ENCODE data around the gene PDE4D. TPM values are rescaled to one million over a fixed set of nuclear protein-coding genes. Genes with fewer than 3 reads are reported as not detected.

PDE4D gene
- polyA plus RNA-seq, 1 donor (not counting 4 experiments of a cell fraction or from before 2014, with no cell fraction given), result 3.6 TPM

GRCh38 chr5:59142927-59143326, 750.6 kb downstream of the PDE4D start:
- H3K9me3 ChIP-seq (ENCODE audit: control insufficient read depth, low read depth, low read length), result no peaks in the 10 kb centered on the region
- H3K4me3 ChIP-seq (ENCODE audit: control insufficient read depth in 2 of 3, extremely low read depth in 1 of 3, insufficient read depth in 2 of 3, low read depth in 1 of 3, low read length in 3 of 3), result no peak overlapping the region
- TF ChIP-seq CTCF (optimal IDR thresholded peaks at IDR 0.05 in 1 of 3, IDR thresholded peaks at IDR 0.05 in 1 of 3, conservative IDR thresholded peaks at IDR 0.05 in 1 of 3; ENCODE audit: extremely low read depth in 1 of 3, insufficient read depth in 2 of 3, low read length in 3 of 3), result no peak
- no peak for TF ChIP-seq EZH2 (IDR thresholded peaks at IDR 0.05; ENCODE audit: low read length)
- no peaks in the 10 kb centered on the region for H3K9me1 ChIP-seq (ENCODE audit: control insufficient read depth, extremely low read depth, insufficient read depth, low read length)
- H3K4me1 ChIP-seq (ENCODE audit: control insufficient read depth, extremely low read depth, insufficient read depth, low read length), result no peaks in the 10 kb centered on the region
- H4K20me1 ChIP-seq (ENCODE audit: control insufficient read depth, extremely low read depth, insufficient read depth, low read length), result no peaks in the 10 kb centered on the region
- no peaks in the 10 kb centered on the region for H3K27me3 ChIP-seq (ENCODE audit: control insufficient read depth, extremely low read depth, insufficient read depth, low read length)
- no peak overlapping the region for H3K9ac ChIP-seq (ENCODE audit: control insufficient read depth, extremely low read depth, insufficient read depth, low read length)
- dilution Hi-C loops (cut with MboI; ENCODE audit: extremely low pct_ligation_motif_present, low sequenced_read_pairs), result no loop called here
- H3K36me3 ChIP-seq (ENCODE audit: control insufficient read depth in 2 of 2, extremely low read depth in 1 of 2, insufficient read depth in 2 of 2, low read length in 2 of 2), result no peaks in the 10 kb centered on the region
- H3K79me2 ChIP-seq (ENCODE audit: control insufficient read depth, insufficient read depth, low read length), result no peaks in the 10 kb centered on the region
- DNase-seq (ENCODE audit: low read depth, low spot score), result no peak
- no peak overlapping the region for H3K27ac ChIP-seq (ENCODE audit: control insufficient read depth, insufficient read depth, low read length)
- H2AFZ ChIP-seq (ENCODE audit: control insufficient read depth, low read length), result no peak overlapping the region
- no peak overlapping the region for H3K4me2 ChIP-seq (ENCODE audit: control insufficient read depth, extremely low read depth, insufficient read depth, low read depth, low read length)
- no peak for FAIRE-seq

GRCh38 chr5:59142138-59142537, 751.4 kb downstream of the PDE4D start:
- H2AFZ ChIP-seq (ENCODE audit: control insufficient read depth, low read length), result no peak overlapping the region
- H3K9ac ChIP-seq (ENCODE audit: control insufficient read depth, extremely low read depth, insufficient read depth, low read length), result no peak overlapping the region
- no peaks in the 10 kb centered on the region for H3K9me1 ChIP-seq (ENCODE audit: control insufficient read depth, extremely low read depth, insufficient read depth, low read length)
- FAIRE-seq (no peak), DNase-seq (ENCODE audit: low read depth, low spot score) (no peak)
- TF ChIP-seq CTCF (optimal IDR thresholded peaks at IDR 0.05 in 1 of 3, IDR thresholded peaks at IDR 0.05 in 1 of 3, conservative IDR thresholded peaks at IDR 0.05 in 1 of 3; ENCODE audit: extremely low read depth in 1 of 3, insufficient read depth in 2 of 3, low read length in 3 of 3), result no peak
- no peak for TF ChIP-seq EZH2 (IDR thresholded peaks at IDR 0.05; ENCODE audit: low read length)
- H3K4me3 ChIP-seq (ENCODE audit: control insufficient read depth in 2 of 3, extremely low read depth in 1 of 3, insufficient read depth in 2 of 3, low read depth in 1 of 3, low read length in 3 of 3), result no peak overlapping the region
- H4K20me1 ChIP-seq (ENCODE audit: control insufficient read depth, extremely low read depth, insufficient read depth, low read length), result no peaks in the 10 kb centered on the region
- no peaks in the 10 kb centered on the region for H3K4me1 ChIP-seq (ENCODE audit: control insufficient read depth, extremely low read depth, insufficient read depth, low read length)
- dilution Hi-C loops (cut with MboI; ENCODE audit: extremely low pct_ligation_motif_present, low sequenced_read_pairs), result no loop called here
- H3K27me3 ChIP-seq (ENCODE audit: control insufficient read depth, extremely low read depth, insufficient read depth, low read length), result no peaks in the 10 kb centered on the region
- H3K36me3 ChIP-seq (ENCODE audit: control insufficient read depth in 2 of 2, extremely low read depth in 1 of 2, insufficient read depth in 2 of 2, low read length in 2 of 2), result no peaks in the 10 kb centered on the region
- no peak overlapping the region for H3K27ac ChIP-seq (ENCODE audit: control insufficient read depth, insufficient read depth, low read length)
- H3K79me2 ChIP-seq (ENCODE audit: control insufficient read depth, insufficient read depth, low read length), result no peaks in the 10 kb centered on the region
- H3K4me2 ChIP-seq (ENCODE audit: control insufficient read depth, extremely low read depth, insufficient read depth, low read depth, low read length), result no peak overlapping the region
- no peaks in the 10 kb centered on the region for H3K9me3 ChIP-seq (ENCODE audit: control insufficient read depth, low read depth, low read length)
